Activated CD8-positive, alpha-beta T cell treated with anti-CD3 and anti-CD28 coated beads for 36 hours (primary cell): ENCODE measurements around the gene DUOXA1. TPM values are rescaled to one million over a fixed set of nuclear protein-coding genes. Genes with fewer than 3 reads are reported as not detected.

Source experiments
- ATAC-seq: fragments of 200-7000 bp; cut with Tn5 transposase; one replicate; pipeline ENCODE4 v1.10.0; 2021; ENCODE audit warnings: mild to moderate bottlenecking, moderate library complexity
- CTCF ChIA-PET: fragments of 350-600 bp; sonication (Branson Sonifier 250); formaldehyde crosslinking; loops from one replicate; lab custom pipeline; 2021; ENCODE audit warnings: antibody characterized with exemption; lab: Charles Lee
- POLR2A ChIA-PET: fragments of 350-600 bp; sonication (Branson Sonifier 250); formaldehyde crosslinking; loops from one replicate; lab custom pipeline; 2021; ENCODE audit warnings: antibody characterized with exemption; lab: Charles Lee
- DNase-seq: peaks from one replicate; pipeline ENCODE4 v3.0.0-alpha.2; 2020
- H3K27ac Mint-ChIP-seq: one replicate; pipeline ENCODE4 v1.8.0; 2021; ENCODE audit warnings: mild to moderate bottlenecking, mixed read lengths
- H3K27me3 Mint-ChIP-seq: one replicate; pipeline ENCODE4 v1.8.0; 2021; ENCODE audit warnings: mixed read lengths
- H3K36me3 Mint-ChIP-seq: one replicate; pipeline ENCODE4 v1.8.0; 2021; ENCODE audit warnings: low read depth, mixed read lengths
- H3K4me1 Mint-ChIP-seq: one replicate; pipeline ENCODE4 v1.8.0; 2021; ENCODE audit warnings: low read depth, mixed read lengths
- H3K4me3 Mint-ChIP-seq: one replicate; pipeline ENCODE4 v1.8.0; 2021; ENCODE audit warnings: mild to moderate bottlenecking, moderate library complexity, mixed read lengths
- H3K9me3 Mint-ChIP-seq: one replicate; pipeline ENCODE4 v1.8.0; 2021; ENCODE audit warnings: mixed read lengths
- CTCF ChIP-seq: fragments of 200-600 bp; IDR thresholded peaks from one replicate; pipeline ENCODE4 v1.8.0; 2022; ENCODE audit warnings: antibody characterized with exemption, mild to moderate bottlenecking
- intact Hi-C: fragments of 100-400 bp; cut with micrococcal nuclease; formaldehyde crosslinking; loops from one replicate; pipeline ENCODE4 v1.10.0; 2022
- total RNA-seq, 2 experiments: library from RNA; stranded (reverse); gene quantifications; one replicate each; pipeline ENCODE4 v1.2.3, GENCODE V29; 2021

The DUOXA1 gene
- total RNA-seq, 2 experiments from 2014 or later: not detected

DNA sequence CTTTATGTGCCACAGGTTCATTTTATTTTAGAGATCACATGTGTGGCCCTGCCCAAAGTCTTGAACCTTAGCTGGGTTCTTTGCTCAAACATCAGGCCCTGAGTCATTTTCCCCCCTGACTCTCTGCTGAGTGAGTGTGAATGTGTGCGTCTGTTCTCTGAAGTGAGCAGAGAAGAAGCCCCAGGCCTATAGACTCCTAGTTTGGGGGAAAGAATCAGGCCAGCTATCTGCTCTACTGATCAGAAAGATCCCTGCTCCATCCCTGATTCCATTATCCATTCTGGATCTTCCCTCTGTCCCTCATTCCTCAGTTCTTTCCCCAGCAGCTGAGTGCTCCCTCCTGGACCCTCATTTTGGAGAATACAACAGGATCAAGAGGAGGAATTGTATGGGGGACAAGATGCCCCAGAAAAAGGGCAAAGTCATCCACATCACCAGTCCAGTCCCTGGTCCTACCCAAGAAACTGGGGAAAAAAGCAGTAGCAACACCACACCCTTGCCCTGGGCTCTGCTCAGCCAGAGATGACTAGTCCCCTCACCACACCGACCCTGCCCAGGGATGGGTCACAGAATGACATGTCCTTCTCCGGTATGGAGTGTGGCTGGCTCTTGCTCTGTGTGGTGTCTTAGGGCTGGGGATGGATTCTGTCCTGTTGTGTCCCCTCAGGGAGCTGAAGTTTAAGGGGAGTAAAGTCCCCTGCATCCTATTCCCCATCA is 3.3 kb upstream of the DUOXA1 start:
- H3K4me1 Mint-ChIP-seq: peaks cover 10% of the 10 kb centered on the region
- DNase-seq: no peak
- TF ChIP-seq CTCF: no peak
- ChIA-PET CTCF (interaction anchor here (1.2 to 6.9 kb wide), 2 partner anchors 16 to 17 kb away, joined by 3 to 48 read pairs; no protein-coding TSS in a partner anchor), POLR2A (no interaction called here)
- no peaks in the 10 kb centered on the region for H3K36me3 Mint-ChIP-seq
- no peak overlapping the region for H3K27ac Mint-ChIP-seq
- intact Hi-C loops: no loop called here
- H3K4me3 Mint-ChIP-seq: no peak overlapping the region
- peaks cover 49% of the 10 kb centered on the region for H3K27me3 Mint-ChIP-seq
- no peaks in the 10 kb centered on the region for H3K9me3 Mint-ChIP-seq
- no peak for ATAC-seq

DNA sequence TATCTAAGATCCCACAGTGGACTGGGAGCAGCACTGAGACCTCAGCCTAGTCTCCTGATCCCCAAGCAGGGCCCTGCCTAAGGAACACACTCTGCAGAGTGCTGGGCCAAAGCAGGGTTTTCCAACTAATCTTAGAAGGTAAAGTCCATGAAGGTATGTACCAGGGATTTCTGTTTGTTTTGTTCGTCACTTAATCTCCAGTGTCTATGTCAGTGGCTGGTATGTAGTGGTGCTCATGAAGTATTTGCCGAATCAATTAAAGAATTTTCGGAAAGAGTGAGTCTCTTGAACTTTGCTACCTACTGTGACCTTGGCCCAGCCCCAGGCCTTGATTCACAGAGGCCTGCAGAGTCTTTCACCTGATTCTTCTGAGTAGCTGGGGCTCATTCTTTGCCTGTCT is 1.8 kb upstream of the DUOXA1 start:
- ATAC-seq (no peak), DNase-seq (no peak)
- H3K27me3 Mint-ChIP-seq: peaks cover 51% of the 10 kb centered on the region
- ChIA-PET CTCF (interaction anchor here (6.9 kb wide), 1 partner anchor 14 kb away, joined by 48 read pairs; no protein-coding TSS in a partner anchor), POLR2A (no interaction called here)
- H3K27ac Mint-ChIP-seq: no peak overlapping the region
- no peaks in the 10 kb centered on the region for H3K9me3 Mint-ChIP-seq
- intact Hi-C loops: no loop called here
- H3K4me1 Mint-ChIP-seq: peaks cover 10% of the 10 kb centered on the region
- no peaks in the 10 kb centered on the region for H3K36me3 Mint-ChIP-seq
- TF ChIP-seq CTCF: no peak
- no peak overlapping the region for H3K4me3 Mint-ChIP-seq

- H3K9me3 Mint-ChIP-seq: no peaks in the 10 kb centered on the region
- no peak for TF ChIP-seq CTCF
- ChIA-PET POLR2A (no interaction called here), CTCF (interaction anchor here (0.6 to 6.9 kb wide), 5 partner anchors 10 to 269 kb away, joined by 3 to 48 read pairs (median 3); no protein-coding TSS in a partner anchor)
- no peak overlapping the region for H3K4me3 Mint-ChIP-seq
- ATAC-seq (no peak), DNase-seq (no peak)
- intact Hi-C loops: no loop called here
- no peak overlapping the region for H3K27ac Mint-ChIP-seq
- H3K4me1 Mint-ChIP-seq: peaks cover 5% of the 10 kb centered on the region
- H3K36me3 Mint-ChIP-seq: no peaks in the 10 kb centered on the region
- peaks cover 57% of the 10 kb centered on the region for H3K27me3 Mint-ChIP-seq
Observed at GRCh38 chr15:45130291-45131000, 767 bp upstream of the DUOXA1 start.

GRCh38 chr15:45128971-45129639 is 574 bp downstream of the DUOXA1 start:
- Mint-ChIP-seq H3K4me3 (no peak overlapping the region), H3K36me3 (no peaks in the 10 kb centered on the region), H3K9me3 (no peaks in the 10 kb centered on the region), H3K4me1 (no peaks in the 10 kb centered on the region), H3K27me3 (peaks cover 55% of the 10 kb centered on the region), H3K27ac (no peak overlapping the region)
- ChIA-PET POLR2A (no interaction called here), CTCF (interaction anchor here (0.6 to 6.9 kb wide), 5 partner anchors 11 to 343 kb away, joined by 3 to 48 read pairs (median 5); no protein-coding TSS in a partner anchor)
- ATAC-seq (no peak), DNase-seq (no peak)
- intact Hi-C loops: no loop called here
- no peak for TF ChIP-seq CTCF
